Measurements from ENCODE around the gene APC2.
"Not testable (repeated sequence)": the region's sequence is repeated elsewhere in the genome, so short reads cannot be mapped to it uniquely, and the experiment has no call there.

The APC2 gene

GRCh38 chr19:1416014-1416841 lies 33.7 kb upstream of the APC2 start:
- no peak for DNase-seq

GRCh38 chr19:1417145-1417544 lies 32.8 kb upstream of the APC2 start:
- DNase-seq: no peak

GRCh38 chr19:1417681-1418495 lies 32.0 kb upstream of the APC2 start:
- DNase-seq: no peak

GRCh38 chr19:1418496-1418775 lies 31.5 kb upstream of the APC2 start:
- no peak for DNase-seq

- DNase-seq: no peak
These were observed 30.8 kb upstream of the APC2 start for GRCh38 chr19:1418951-1419738.

- not testable (repeated sequence) for DNase-seq
These were observed 29.8 kb upstream of the APC2 start for GRCh38 chr19:1420085-1420484.

GRCh38 chr19:1420590-1420989 lies 29.3 kb upstream of the APC2 start:
- DNase-seq: no peak

GRCh38 chr19:1421218-1421957 lies 28.5 kb upstream of the APC2 start:
- DNase-seq: no peak

GRCh38 chr19:1421958-1422305 lies 28.0 kb upstream of the APC2 start:
- DNase-seq: no peak

GRCh38 chr19:1422360-1422759 lies 27.6 kb upstream of the APC2 start:
- no peak for DNase-seq

- DNase-seq: no peak
These were observed 27.0 kb upstream of the APC2 start for GRCh38 chr19:1422943-1423342.

- DNase-seq: no peak
These were observed 26.3 kb upstream of the APC2 start for GRCh38 chr19:1423436-1424191.

- no peak for DNase-seq
These were observed 25.5 kb upstream of the APC2 start for GRCh38 chr19:1424192-1424955.

GRCh38 chr19:1425102-1425837 lies 24.7 kb upstream of the APC2 start:
- no peak for DNase-seq

GRCh38 chr19:1425902-1426301 lies 24.0 kb upstream of the APC2 start:
- no peak for DNase-seq

GRCh38 chr19:1426736-1427135 lies 23.2 kb upstream of the APC2 start:
- DNase-seq: no peak

- no peak for DNase-seq
These were observed 22.6 kb upstream of the APC2 start for GRCh38 chr19:1427221-1427920.

GRCh38 chr19:1428738-1429391 lies 21.1 kb upstream of the APC2 start:
- DNase-seq: no peak

GRCh38 chr19:1429750-1430149 lies 20.2 kb upstream of the APC2 start:
- no peak for DNase-seq

- no peak for DNase-seq
These were observed 19.7 kb upstream of the APC2 start for GRCh38 chr19:1430246-1430645.
